ENCODE measurements around the gene MATN4.

Gene MATN4

DNA sequence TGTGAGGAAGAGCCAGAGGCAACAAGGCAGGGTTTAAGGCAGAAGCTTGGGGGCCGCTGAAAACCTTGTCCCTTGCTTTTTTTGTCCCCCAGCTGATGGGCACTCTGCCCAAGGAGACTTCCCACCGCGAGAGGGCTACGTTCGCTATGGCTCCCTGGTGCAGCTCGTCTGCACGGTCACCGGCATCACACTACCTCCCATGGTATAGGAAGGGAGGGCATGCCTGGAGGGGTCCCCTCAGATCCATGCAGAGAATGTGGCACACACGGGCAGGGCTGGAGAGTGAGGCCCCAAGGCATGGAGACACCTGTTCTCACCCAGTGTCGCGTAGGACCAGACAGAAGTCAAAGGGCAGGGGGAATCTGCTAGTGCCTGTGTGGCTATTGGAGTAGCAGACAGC is 5.8 kb upstream of the MATN4 start:
- no peak for DNase-seq (ENCODE audit: low read depth in 2 of 2)

DNA sequence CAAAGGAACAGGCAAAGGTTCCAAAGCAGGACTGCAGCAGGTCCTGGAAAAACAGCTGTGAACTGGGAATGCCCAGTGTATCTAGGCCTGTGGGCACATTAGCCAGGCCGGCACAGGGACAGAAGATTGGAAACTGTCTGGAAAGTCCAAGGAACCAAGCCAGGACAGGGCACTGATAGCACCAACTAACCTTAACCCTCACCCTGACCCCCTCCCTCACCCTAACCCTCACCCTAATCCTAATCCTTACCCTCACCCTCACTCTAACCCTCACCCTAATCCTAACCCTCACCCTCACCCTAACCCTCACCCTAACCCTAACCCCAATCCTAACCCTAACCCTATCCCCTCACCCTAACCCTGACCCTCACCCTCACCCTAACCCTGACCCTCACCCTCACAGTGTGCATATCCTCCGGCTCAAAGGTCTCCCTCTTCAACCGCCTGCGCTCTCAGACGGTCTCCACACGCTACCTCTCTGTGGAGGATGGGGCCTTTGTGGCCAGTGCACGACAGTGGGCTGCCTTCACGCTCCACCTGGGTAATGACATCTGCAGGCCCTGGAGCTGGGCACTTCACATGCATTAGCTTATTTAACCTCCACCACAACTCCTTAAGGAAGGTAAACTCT is 5.1 kb upstream of the MATN4 start:
- no peak for DNase-seq (ENCODE audit: low read depth in 2 of 2)

DNA sequence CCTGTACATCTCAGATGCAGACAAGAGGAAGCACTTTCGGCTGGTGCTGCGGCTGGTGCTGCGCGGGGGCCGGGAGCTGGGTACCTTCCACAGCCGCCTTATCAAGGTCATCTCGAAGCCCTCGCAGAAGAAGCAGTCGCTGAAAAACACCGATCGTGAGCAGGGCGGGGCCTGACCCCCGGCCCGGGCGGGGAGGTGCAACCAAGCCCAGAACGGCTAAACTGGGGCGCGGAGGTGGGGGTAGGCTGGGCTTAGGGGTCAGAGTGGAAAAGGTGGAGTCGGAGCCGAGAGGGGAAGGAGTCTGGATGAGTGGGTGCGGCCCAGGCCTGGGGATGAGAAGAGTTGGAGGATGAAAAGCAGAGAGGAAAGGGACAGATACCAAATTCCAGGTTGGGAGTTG is 4.1 kb upstream of the MATN4 start:
- no peak for DNase-seq (ENCODE audit: low read depth in 2 of 2)

DNA sequence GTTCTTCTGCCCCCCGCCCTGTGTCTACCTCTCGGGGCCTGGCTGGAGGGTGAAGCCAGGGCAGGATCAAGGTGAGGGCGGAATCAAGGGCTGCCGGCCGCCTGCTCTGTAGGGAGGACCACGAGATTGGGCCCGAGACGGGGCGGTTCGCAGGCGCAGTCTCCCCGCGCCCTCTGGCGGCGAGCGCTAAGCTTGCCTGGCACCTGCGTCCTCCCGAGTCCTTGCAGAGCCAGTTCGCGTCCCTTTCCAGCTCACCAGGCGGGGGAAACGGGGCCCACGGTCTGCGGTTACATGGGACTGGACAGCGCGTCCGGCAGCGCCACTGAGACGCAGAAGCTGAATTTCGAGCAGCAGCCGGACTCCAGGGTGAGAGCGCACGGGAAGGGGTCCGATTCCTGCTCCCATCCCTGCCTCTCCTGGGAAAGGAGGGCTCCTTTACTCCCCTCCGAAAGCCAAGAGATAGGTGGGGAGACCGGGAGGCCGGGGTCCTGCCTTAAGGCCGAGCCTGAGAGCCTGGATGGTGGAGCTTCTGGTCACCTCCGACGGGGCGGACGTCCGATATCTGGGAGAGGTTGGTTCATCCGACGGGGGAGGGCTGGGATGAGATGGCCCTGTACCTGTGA is 3.6 kb upstream of the MATN4 start:
- peak in 1 of 2 donors; percentile 39 for DNase-seq (ENCODE audit: low read depth in 2 of 2)

DNA sequence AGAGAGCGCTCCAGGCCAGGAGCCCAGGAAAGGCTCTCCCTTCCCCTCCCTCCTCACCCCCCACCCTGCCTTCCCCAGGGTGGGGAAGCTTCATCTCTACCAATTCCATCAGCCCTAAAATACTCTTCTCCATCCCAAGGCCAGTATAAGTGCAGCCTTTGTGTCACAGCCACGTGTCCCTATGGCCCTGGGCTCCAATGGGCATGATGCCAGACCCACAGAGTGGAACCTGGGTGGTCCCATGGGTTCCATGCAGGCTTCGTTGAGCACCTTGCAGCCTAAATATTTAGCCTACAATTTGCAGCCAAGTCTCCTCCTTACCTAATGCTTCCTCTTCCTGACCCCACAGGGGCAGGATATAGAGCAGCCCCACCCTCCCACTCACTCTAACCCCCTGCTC is 976 bp upstream of the MATN4 start:
- DNase-seq (ENCODE audit: low read depth in 2 of 2), result no peak

DNA sequence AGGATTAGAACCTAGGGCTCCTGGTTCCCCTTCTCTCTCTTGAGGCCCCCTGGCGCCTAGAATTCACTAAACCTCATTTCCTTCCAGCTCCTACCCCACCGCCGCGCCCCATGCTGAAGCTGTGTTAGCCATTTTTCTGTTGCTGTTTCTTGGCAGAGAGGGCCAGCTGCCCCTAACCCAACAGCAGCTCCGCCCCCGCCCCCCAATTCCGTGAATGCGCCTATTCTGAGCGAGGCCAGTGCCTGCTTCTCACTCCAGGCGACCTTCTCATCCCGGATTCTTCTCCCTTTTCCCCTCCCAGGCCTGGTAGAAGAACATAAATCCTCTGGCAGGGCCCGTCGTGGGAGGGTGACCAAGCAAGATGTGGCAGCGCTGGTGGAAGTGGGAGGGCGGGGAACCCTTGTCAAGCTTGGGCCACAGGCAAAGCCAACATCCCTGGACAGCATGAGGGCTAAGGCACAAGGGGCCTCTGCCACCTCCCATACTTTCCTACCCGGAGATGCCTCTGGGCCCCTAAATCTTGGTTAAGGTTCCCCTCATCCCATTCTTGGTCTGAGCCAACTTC is 941 bp downstream of the MATN4 start:
- DNase-seq (ENCODE audit: low read depth in 2 of 2), result no peak

DNA sequence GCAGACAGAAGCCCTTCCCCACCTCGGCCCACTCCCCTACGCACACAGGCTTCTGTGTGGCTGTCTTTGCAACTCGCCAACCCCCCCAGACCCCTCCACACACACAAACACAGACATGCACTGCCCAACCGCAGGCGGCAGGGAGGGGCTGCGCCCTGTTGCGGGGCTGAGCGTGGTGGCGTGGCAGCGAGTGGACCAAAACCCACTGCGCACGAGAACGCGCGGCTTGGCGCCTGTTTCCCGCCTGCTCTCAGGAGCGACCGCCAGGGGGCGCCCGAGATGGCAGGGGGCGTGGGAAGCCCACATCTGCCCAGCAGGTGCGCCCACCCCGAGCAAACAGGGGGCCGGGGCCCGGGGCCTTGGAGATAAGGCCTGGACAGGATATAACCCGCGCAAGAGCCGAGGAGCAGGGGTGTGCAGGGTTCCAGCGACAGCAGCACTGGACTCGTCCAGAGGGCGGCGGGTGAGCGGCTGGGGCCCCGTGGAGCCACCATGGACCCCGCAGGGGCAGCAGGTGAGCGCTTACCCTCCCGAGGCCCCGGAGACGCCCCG is 1.6 kb downstream of the MATN4 start, which contains the start of gene RBPJL:
Gene RBPJL (plus strand): TSS at position 410 of the 552 bp plus-strand sequence. CDS start 83 bp downstream, at position 493.
- peak in 1 of 2 donors; percentile 17 for DNase-seq (ENCODE audit: low read depth in 2 of 2)

DNA sequence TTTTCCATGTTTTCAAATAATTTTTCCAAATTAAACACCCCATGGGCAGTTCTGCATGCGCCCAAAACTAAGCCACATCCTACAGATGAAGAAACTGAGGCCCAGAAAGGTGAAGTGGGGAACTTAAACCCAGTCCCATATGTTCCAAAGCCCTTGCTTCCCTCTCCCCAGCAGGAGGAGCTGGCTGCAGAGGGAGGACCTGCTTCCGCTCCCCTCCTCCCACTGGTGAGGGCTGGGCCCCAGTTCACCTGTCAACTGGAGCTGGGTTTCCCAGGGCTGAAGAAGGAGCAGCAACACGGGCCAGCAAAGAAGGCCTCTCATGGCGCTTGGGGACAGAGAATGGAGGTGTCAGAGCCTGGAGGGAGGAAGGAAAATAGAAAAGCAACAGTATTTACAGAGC is 2.8 kb downstream of the MATN4 start:
- no peak for DNase-seq (ENCODE audit: low read depth in 2 of 2)

DNA sequence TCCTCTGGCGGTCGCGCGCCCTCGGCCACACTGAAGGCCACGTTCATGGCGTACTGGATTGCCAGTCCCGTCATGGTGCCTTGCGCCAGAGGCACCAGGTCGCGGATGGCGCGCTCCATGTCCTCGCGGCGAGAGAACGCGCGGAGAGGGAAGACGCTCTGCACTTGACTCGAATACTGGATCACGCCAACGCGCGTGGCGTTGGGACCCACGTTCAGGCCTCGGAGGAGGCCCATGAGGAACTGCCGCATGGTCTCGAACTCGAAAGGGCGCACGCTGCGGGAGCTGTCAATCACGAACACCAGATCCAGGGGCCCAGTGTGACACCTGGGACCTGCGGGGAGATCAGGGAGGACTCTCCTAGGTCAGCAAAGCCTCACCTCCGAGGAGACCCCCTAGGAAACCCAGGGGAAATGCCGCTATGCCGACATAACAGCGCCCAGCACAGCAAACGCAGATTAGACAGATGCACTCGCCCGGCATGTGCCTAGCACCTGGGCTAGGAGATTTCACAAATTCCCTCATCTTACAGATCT is 3.6 kb downstream of the MATN4 start:
- no peak for DNase-seq (ENCODE audit: low read depth in 2 of 2)

DNA sequence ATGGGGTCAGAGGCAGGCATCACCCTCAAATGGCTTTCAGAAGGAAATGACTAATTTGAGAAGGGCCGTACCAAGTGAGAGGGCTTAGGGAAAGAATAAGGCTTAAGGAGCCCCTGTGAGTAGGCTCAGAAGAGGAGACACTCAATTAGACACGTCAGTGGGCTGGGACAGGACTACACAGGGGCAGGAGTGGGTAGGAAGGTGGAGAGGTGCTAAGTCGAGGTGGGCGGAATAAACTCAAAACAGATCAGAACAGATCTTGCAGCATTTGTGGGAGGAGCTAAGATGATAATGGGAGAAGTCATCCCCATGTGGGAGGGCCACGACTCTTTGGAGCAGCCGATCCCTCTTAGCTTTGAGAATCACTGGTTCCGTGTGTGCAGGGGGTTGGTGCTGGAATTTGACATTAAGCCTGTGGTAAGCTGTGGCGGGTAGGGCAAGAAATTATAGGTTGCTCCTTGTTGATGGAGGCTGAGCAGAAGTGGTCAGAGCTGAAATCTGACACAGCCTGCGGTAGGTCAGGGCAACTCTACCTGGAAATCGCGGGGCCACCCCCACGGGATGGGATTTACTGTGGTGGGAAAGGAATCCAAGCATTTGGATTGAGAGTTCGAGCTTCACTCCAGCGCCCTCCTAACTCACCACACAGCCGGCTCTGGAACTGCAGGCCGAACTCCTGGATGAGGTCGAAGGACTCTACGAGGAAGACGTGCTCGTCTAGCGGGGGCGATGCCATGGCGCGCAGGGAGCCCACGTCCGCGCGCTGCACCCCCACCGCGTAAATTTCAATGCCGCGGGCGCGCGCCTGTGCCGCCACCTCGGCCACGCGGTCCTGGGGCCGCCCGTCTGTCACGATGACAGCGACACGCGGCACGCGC is 4.3 kb downstream of the MATN4 start:
- no peak for DNase-seq (ENCODE audit: low read depth in 2 of 2)

DNA sequence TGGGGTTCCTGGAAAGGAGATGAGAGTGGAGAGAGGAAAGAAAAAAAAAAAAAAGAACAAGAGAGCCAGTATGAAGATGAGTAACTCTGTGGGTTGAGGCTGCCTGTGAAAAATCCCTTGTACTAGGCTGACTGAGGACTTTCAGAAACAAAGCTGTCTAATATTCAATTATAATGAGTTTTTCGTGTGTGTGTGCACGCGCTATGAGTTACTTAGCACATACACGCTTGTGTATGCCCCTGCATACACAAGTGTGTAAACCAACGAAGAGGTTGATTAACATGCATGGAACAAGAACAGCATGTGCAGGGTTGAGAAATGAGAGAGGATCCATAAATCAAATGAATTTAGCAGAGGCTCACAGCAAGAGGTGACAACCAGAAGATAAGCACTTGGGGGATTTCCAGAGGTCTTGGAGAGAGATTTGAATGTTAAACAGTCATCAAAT is 6.3 kb downstream of the MATN4 start:
- DNase-seq (ENCODE audit: low read depth in 2 of 2), result no peak

DNA sequence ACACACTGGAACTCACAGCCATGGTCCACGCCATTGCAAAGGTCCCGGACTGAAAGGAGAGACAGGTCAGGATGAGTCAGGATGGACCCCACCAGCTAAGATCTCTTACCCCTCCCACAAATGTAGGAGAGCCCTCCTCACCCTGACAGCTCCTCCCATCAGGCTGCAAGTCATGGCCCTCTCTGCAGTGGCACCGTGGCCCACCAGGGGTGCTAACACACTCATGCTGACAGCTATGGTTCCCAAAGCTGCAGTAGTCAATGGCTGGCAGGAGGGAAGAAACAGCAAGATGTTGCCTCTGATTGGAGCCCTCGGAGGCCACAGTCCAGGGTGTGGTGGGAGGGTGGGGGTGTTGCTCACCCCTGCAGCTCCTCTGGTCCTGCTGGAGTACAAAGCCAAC is 7.1 kb downstream of the MATN4 start:
- DNase-seq (ENCODE audit: low read depth in 2 of 2), result no peak

DNA sequence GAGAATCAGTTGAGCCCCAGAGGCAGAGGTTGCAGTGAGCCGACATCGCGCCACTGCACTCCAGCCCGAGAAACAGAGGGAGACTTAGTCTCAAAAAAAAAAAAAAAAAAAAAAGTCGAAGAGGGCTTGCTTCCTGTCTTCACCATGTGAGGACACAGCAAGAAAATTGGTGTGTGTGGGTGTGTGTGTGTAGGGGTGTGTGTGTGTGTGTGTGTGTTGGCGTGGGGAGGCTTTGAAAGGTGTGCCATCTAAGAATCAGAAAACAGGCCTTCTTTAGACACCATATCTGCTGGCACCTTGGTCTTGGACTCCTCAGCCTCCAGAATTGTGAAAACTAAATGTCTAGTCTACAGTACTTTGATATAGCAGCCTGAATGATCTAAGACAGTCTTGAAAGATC is 8.3 kb downstream of the MATN4 start:
- DNase-seq (ENCODE audit: low read depth in 2 of 2), result no peak

DNA sequence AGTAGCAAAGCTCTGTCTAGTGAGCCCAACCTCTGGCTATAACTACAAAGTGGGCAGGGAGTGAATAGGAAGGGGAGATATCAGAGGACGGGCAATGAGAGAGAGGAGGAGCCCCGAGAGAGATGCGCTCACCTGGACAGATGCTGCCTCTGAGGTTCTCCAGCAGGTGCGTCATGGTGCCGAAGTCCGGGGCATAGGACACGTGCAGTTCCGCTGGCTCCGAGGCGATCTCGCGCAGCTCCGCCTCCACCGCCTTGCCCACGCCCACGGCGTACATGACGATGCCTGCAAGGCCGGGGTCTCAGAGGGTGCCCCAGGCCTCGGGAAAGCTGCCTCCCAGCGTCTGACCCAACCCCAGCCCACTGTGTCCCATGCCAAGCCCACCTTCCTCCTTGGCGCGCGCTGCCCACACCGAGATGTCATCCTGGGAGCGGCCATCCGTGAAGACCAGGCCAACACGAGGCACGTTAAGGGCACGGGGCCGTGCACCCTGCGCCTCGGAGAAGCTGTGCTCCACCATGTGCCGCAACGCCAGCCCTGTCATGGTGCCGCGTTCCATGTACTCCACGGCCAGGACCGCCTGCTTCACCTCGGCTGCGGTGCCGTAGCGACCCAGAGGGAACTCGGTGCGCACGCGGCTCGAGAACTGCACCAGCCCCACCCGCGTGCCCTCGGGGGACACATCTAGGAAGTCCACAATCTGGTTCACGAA is 10.2 kb downstream of the MATN4 start:
- DNase-seq (ENCODE audit: low read depth in 2 of 2), result no peak

DNA sequence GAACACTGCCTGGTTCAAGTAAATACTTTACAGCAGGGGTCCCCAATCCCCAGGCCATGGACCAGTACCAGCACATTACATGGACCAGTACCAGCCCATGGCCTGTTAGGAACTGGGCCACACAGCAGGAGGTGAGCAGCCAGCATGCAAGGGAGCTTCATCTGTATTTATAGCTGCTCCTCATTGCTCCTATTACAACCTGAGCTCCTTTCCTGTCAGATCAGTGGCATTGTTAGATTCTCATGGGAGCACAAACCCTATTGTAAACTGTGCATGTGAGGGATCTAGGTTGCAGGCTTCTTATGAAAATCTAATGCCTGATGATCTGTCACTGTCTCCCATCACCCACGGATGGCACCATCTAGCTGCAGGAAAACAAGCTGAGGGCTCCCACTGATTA is 13.4 kb downstream of the MATN4 start:
- DNase-seq (ENCODE audit: low read depth in 2 of 2), result no peak

DNA sequence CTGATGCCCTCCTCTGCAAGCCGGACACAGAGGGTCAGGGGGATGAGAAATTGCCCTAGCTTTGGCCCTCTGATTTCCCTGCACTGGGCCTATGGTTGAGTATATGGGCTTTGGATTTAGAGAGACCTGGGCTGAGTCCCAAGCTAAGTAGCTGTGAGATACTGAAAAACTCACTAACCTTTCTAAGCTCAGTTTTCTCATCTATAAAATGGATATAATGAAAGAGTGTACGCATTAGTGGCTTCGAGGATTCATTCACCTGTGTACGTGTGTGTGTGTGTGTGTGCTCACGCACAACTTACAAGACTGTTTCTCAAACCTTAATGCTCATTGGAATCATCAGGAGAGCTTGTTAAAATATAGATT is 14.1 kb downstream of the MATN4 start:
- no peak for DNase-seq (ENCODE audit: low read depth in 2 of 2)

DNA sequence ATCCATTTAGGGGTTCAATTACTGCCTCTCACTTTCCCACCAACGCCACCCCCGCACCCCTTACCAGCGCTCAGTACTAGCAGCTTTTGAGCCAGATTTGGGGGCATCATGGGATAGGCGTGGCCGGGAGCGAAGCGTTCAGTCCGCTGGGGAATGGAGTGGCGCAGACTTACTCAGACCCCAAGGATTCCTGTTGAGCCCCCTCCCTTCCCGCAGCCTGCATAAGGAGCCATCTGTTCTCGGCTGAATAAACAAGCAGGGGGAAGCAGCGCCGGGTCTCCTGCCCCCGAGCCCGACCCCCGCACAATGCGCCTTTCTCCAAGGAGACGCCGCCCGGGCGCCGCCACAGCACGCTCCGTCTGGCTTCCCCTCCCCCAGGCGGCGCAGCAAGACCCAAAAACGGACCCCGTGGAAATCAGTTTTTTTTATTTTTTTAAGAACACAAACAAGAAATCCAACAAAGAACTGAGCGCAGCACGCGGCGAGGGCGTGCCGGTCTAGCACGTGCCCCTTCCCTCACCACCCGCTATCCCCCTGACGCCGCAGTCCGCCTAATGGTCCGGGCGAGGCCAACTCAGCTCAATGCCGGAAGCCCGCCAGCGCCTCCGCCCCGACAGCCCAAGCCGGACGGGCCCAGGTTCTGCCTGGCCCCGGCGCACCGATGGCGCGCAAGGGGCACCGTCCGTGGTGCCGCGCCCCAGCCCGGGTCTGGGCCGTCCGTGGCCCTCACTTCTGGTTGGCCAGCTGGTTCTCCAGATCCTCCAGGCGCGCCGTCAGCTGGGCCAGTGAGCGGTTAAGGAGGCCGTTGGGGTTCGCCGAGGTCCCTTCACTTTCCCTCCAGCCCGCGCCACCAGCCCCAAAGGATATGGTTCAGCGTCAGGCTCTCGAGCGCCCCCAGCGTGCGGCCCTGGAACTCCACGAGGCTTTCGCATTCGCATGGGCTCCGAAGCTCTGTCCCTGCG is 14.8 kb downstream of the MATN4 start:
- DNase-seq (ENCODE audit: low read depth in 2 of 2), result peak; percentile 43 to 81

DNA sequence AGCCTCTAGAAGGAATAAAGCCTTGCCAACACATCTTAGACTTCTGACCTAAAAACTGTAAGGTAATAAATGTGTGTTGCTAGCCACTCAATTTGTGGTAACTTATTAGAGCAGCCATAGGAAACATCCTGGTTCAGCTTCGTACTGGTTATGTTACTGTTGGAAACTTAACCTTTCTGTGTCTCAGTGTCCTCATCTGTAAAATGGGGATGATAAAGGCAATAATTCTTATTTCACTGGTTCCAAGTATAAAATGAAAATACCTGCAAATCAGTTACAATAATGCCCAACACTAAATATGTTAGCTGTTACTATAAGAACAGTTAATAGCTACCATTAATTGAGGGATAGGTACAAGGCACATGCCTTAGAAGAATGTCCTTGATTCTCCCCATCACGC is 15.8 kb downstream of the MATN4 start:
- DNase-seq (ENCODE audit: low read depth in 2 of 2), result no peak

DNA sequence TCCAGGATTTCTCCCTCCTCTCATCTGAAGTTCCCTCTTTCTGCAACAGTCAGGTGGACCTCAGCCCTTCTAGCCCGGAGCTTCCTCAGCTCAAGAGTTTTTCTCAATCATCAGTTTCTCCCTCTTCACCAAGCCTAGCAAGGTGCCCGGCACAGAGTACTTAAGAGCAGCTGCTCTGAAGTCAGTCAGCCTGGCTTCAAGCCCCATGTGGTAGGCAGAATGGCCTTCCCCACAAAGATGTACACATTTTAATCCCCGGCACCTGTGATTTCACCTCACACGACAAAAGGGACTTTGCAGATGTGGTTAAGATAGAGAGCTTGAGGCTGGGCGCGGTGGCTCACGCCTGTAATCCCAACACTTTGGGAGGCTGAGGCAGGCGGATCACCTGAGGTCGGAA is 16.6 kb downstream of the MATN4 start:
- no peak for DNase-seq (ENCODE audit: low read depth in 2 of 2)
